ENCODE results near the gene KRT73.

KRT73 gene

GRCh38 chr12:52618216-52618615, at the start of gene KRT73:
Gene KRT73, minus strand, starts transcription at chr12:52618559. Its CDS starts 35 bp downstream, at chr12:52618524.
- no peak for TF ChIP-seq CTCF (IDR thresholded peaks at IDR 0.05; ENCODE audit: low read depth, low read length, missing control alignments)

GRCh38 chr12:52667931-52668330, 49.6 kb upstream of the KRT73 start:
- TF ChIP-seq CTCF (IDR thresholded peaks at IDR 0.05; ENCODE audit: low read depth, low read length, missing control alignments): no peak
- no peak overlapping the region for H3K4me3 ChIP-seq (ENCODE audit: low read depth, low read length)
- no peak for DNase-seq (ENCODE audit: low read depth)

More at GRCh38 chr12:52618216-52618615, at the start of gene KRT73:
- H3K4me3 ChIP-seq (ENCODE audit: low read depth, low read length): no peak within 1 kb of the TSS
- DNase-seq (ENCODE audit: low read depth): no peak

- peak; percentile 23 for TF ChIP-seq CTCF (IDR thresholded peaks at IDR 0.05; ENCODE audit: low read depth, low read length, missing control alignments)
- no peak for DNase-seq (ENCODE audit: low read depth)
Measured at GRCh38 chr12:52667509-52667908, 49.1 kb upstream of the KRT73 start.

GRCh38 chr12:52666471-52666870, 48.1 kb upstream of the KRT73 start:
- TF ChIP-seq CTCF (IDR thresholded peaks at IDR 0.05; ENCODE audit: low read depth, low read length, missing control alignments): no peak

More at GRCh38 chr12:52667509-52667908, 49.1 kb upstream of the KRT73 start:
- H3K4me3 ChIP-seq (ENCODE audit: low read depth, low read length): no peak overlapping the region

GRCh38 chr12:52663420-52663819, 45.1 kb upstream of the KRT73 start:
- DNase-seq (ENCODE audit: low read depth): no peak
- TF ChIP-seq CTCF (IDR thresholded peaks at IDR 0.05; ENCODE audit: low read depth, low read length, missing control alignments): no peak
- no peak overlapping the region for H3K4me3 ChIP-seq (ENCODE audit: low read depth, low read length)

More at GRCh38 chr12:52666471-52666870, 48.1 kb upstream of the KRT73 start:
- no peak for DNase-seq (ENCODE audit: low read depth)
- no peak overlapping the region for H3K4me3 ChIP-seq (ENCODE audit: low read depth, low read length)

GRCh38 chr12:52662918-52663229, 44.5 kb upstream of the KRT73 start:
- no peak for DNase-seq (ENCODE audit: low read depth)
- no peak for TF ChIP-seq CTCF (IDR thresholded peaks at IDR 0.05; ENCODE audit: low read depth, low read length, missing control alignments)
- no peak overlapping the region for H3K4me3 ChIP-seq (ENCODE audit: low read depth, low read length)

- no peak for TF ChIP-seq CTCF (IDR thresholded peaks at IDR 0.05; ENCODE audit: low read depth, low read length, missing control alignments)
- no peak overlapping the region for H3K4me3 ChIP-seq (ENCODE audit: low read depth, low read length)
- DNase-seq (ENCODE audit: low read depth): no peak
Measured at GRCh38 chr12:52662093-52662917, 43.9 kb upstream of the KRT73 start.
